Measurements from ENCODE around the gene EXT2.

The EXT2 gene

DNA sequence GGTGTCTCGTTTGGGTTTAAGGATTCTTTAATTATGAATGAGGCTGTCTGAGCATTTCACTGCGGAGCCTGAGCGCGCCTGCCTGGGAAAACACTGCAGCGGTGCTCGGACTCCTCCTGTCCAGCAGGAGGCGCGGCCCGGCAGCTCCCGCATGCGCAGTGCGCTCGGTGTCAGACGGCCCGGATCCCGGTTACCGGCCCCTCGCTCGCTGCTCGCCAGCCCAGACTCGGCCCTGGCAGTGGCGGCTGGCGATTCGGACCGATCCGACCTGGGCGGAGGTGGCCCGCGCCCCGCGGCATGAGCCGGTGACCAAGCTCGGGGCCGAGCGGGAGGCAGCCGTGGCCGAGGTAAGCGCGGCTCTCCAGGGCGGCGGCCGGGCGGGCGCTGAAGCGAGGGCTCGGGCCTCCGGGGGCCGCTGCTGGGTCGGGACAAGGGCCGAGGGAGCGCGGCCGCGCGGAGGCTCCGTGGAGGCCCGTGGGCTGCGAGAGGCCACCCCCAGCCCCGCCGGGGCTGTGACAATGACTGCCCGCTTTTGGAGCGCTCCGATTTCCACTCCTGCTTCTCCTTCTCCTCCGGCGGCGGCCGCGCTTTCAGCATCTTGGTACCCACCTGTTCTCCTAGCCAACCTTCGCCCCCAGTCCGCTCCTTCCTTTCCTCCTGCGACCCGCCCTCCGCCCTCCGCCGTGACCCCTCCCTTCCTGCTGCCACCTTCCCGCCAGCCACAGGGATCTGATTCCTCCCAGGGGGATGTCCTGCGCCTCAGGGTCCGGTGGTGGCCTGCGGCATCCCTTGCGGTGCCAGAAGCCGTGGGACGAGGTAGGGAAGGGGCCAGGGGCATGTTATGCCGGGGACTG lies at the start of gene EXT2:
EXT2 (plus strand) TSS at position 173 of the 854 bp plus-strand sequence. CDS start 12,035 bp downstream, outside the sequence.
- peak; percentile 73 to 79 (median 77) for DNase-seq (ENCODE audit: low read depth in 3 of 3)

DNA sequence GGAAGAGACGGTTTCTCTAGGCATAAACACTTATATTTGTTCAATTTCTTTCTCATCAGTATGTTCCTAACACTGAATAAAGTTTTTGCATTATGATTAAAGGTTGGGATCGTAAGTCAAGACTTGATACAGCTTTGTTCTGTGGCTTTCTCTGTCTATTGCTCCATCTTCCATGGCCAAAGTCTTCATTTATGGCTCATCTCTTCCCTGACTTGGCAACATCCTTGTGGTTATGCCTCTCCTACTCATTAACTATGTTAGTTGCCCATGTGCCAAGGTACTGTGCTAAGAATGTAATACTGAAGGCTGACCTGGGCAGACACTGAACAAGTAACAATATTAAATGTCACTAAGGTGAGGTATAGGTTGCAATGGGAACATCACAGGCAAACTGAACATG lies 49.3 kb upstream of the EXT2 start:
- no peak for DNase-seq (ENCODE audit: low read depth in 3 of 3)

DNA sequence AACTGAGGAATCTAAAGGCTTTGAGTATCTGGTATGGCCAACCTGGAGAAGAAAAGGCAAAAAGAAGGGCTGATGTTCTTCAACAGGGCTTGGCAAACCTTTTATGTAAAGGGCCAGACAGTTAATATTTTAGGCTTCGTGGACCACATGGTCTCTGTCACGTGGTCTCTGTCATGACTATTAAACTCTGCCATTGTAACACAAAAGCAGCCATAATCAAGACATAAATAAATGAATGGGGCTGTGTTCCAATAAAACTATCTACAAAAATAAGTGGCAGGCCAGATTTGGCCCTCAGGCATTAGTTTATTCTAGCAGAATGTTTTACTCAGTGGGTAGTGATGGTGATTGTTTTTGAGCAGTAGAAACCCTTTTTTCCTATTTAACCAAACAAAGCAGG lies 48.2 kb upstream of the EXT2 start:
- DNase-seq (ENCODE audit: low read depth in 3 of 3): no peak

DNA sequence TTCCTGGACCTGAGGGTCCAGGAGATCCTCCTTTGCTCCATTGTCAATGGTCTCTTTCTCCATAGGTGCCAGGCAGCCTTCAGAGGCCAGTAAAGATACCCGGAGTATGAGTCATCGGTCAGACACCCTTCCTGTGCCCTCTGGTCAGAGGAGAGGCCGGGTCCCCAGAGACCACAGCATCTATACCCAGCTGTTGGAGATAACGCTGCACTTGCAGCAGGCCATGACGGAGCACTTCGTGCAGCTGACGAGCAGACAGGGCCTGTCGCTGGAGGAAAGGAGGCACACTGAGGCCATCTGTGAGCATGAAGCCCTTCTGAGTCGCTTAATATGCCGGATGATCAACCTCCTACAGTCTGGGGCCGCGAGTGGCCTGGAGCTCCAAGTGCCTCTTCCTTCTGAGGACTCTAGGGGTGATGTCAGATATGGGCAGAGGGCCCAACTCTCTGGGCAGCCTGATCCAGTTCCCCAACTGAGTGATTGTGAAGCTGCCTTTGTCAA lies 47.5 kb upstream of the EXT2 start, which contains the start of gene ACCSL:
ACCSL (plus strand) TSS at position 51 of the 501 bp plus-strand sequence; CDS start at position 107, 56 bp downstream.
- no peak for DNase-seq (ENCODE audit: low read depth in 3 of 3)

DNA sequence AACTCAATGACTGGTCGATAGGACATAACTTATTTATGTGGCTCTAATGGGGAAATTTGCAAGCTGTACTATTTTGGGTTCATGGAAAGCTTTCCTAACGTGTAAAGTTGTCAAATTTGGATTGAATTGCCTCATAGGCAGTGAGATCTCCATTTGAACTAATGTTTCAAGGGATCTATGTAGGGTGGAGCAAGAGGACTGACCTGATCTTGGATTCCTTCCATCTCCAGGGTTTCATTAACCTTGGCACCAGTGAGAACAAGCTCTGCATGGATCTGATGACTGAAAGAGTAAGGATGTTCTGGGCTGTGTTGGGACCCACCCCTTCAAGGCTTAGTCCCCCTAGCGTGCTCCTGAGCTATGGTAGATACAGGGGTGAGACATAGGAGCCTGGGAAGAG lies 45.6 kb upstream of the EXT2 start:
- no peak for DNase-seq (ENCODE audit: low read depth in 3 of 3)

DNA sequence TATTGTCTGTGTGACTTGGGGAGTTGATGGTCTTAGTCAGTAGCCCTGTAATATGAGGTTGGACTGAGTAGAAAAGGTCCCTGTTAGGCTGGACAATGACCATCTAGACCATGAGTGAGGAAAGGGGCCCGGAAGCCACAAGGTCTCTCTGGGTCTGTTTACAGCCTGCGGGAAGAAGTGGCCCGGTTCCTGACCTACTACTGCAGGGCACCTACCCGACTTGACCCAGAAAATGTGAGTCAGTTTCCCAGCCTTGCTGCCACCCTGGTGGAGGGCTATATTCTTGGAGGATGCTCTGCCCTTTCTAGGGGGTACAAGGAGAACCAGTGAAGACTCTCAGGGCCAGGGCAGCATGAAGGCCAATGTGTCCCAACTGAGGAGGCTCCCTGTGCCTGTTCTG lies 44.3 kb upstream of the EXT2 start:
- DNase-seq (ENCODE audit: low read depth in 3 of 3): no peak

DNA sequence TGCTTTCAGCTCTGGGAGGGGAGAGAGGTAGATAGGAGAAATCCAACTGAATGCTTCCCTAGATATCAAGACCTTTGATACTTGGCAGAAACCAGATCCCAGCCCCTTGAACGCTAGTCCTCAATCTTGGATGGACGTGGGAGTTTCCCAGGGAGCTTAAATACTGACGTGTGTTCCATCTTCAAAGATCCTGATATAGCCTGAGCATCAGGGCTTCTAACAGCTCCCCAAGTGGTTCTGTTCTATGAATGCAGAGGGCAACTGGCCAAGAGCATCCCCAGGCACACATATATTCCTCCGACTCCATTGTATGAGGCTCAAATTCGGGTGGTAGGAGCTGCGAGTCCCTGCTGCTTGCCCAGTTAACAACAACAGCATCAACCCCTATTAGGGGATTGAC lies 38.1 kb upstream of the EXT2 start:
- DNase-seq (ENCODE audit: low read depth in 3 of 3): no peak

DNA sequence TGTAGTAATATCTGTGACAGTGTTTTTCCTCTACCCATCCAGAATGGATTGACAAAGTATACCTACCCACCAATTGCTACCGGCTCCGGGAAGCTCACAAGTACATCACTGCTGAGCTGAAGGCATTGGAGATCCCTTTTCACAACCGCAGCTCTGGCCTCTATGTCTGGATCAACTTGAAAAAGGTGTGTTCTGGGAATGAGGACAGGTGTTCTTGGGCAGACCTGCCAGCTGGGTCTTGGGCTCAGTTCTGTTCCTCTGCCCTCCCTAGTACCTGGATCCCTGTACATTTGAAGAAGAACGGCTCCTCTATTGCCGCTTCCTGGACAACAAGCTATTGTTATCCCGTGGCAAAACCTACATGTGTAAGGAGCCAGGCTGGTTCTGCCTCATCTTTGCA lies 37.2 kb upstream of the EXT2 start:
- DNase-seq (ENCODE audit: low read depth in 3 of 3): no peak

DNA sequence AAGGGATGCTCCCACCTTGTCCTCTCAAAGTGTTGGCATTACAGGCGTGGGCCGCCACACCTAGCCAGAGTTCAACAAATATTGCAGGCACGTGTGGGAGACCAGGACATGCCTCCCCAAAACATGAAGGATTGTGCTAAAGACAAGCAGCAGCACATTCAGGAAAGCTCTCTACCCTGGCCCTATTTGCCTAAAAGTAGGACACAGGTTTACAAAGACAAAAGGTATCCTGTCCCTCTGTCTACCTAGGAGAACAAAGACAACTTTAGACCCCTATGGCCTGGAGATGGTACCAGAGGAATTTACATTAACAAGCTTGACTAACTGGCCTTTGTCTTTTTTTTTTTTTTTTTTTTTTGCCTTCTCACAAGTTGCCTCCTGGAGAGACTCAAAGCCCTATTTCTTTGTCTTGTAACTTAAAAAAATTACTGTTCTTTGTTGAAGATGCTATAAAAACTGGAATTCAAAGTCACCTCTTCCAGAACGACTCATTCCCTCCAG lies 30.3 kb upstream of the EXT2 start:
- no peak for DNase-seq (ENCODE audit: low read depth in 3 of 3)

DNA sequence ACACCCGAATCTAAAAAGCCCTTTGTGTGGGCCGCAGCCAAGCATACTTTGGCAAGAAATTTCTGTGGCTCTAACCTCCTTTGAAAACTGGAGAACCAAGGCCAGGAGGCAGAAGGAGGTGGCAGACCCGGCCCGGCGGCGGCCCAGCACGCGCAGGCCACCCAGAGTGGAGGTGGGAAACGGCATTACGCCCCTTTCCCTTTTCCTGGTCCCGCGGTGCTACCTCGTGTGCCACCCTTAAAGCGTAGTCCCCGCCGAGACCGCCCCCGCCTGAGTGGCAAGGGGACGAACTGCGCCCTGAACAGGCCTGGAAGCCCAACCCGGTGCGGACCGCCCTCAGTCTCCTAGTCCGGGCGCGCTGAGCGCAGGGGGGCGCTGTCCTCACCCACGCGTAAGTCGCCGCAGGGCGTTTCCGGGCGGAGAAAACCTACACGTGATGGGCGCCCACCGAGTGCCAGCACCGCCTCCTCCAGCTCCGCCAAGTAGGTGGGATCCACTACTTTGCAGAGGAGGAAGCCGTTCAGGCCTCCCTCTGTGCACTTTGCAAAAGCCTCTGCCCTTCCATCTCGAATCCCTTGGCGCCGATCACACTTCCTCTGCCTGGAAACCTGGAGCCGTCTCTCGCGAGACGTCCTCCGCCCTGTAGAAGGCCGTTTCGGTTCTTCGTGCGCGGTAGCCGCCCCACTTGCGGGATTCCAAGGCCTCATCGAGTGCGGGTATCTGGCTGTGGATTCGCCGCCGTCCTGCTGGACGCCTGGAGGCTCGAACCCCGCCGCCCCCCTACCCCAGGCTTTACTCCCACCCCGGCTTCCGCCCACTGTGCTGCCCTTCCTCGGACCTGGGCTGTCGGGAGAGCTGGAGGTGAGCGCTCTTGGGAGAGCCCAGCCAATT lies 29.4 kb upstream of the EXT2 start, which contains the start of gene ACCS:
ACCS (plus strand) TSS at position 430 of the 891 bp plus-strand sequence. CDS start 1,358 bp downstream, outside the sequence.
- DNase-seq (ENCODE audit: low read depth in 3 of 3): peak; percentile 57 to 72 (median 68)

DNA sequence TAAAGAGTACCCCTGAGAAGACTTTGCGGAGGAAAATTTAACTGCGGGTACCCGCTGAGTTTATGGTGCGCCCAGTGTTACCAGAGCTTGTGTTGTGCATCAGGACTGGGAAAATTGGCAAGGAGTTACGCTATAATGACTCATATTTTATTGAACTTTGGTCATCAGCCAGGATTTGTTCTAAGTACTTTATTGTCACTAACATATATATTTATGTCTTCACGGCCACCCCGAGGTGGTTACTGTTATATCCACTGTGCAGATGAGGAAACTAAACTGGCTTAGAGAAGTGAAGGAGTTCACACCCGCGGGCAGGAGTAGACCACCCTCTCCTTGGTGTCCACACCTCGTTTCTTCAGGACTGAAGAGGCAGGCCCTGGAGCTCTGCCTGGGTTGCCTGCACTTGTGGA lies 28.7 kb upstream of the EXT2 start:
- no peak for DNase-seq (ENCODE audit: low read depth in 3 of 3)

DNA sequence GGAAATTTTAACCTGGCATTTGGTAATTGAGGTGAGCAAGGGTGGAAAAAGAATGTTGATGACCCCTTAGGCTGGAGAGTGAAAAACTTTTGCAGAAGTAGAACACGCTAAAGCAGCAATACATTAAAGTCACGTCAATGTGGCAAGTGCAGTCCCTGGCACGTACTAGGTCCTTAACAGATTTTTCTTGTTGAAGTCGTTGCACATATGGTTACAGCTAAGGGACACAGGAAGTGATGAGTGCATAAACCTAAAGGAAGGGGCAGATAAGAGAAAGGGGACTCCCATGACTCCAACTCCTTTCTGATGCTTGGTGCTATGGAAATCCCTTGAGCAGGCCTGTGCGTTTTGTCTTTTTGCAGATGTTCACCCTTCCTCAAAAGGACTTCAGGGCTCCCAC lies 28.2 kb upstream of the EXT2 start:
- no peak for DNase-seq (ENCODE audit: low read depth in 3 of 3)

DNA sequence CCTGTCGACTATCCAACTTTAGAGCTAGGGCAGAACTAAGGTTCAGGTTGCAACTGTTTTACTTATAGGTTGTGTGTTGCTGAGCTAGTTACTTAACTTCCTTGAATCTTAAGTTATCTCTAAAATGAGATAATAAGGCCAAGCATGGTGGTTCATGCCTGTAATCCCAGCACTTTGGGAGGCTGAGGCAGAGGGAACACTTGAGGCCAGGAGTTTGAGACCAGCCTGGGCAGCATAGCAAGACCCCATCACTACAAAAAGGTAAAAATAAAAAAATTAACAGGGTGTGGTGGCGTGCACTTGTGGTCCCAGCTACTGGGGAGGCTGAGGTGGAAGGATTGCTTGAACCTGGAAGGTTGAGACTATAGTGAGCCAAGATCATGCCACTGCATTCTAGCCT lies 27.3 kb upstream of the EXT2 start:
- DNase-seq (ENCODE audit: low read depth in 3 of 3): no peak

DNA sequence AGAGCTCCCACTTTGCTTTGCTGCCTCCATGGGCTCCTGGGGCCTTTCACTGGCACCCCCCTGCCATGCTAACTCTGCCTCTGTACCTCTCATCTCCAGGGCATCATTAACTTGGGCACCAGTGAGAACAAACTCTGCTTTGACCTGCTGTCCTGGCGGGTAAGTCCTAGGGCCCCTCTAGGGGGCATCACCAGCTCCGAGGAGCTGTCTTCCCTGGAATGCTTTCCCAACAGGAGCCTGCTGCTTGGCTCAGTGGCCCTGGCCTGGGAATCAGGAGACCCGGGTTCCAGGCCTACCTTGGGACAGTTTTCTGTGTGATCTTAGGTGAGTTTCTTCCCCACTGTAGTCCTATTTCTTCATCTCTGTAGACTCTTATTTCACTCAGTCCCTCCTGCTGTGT lies 24.3 kb upstream of the EXT2 start:
- DNase-seq (ENCODE audit: low read depth in 3 of 3): no peak

DNA sequence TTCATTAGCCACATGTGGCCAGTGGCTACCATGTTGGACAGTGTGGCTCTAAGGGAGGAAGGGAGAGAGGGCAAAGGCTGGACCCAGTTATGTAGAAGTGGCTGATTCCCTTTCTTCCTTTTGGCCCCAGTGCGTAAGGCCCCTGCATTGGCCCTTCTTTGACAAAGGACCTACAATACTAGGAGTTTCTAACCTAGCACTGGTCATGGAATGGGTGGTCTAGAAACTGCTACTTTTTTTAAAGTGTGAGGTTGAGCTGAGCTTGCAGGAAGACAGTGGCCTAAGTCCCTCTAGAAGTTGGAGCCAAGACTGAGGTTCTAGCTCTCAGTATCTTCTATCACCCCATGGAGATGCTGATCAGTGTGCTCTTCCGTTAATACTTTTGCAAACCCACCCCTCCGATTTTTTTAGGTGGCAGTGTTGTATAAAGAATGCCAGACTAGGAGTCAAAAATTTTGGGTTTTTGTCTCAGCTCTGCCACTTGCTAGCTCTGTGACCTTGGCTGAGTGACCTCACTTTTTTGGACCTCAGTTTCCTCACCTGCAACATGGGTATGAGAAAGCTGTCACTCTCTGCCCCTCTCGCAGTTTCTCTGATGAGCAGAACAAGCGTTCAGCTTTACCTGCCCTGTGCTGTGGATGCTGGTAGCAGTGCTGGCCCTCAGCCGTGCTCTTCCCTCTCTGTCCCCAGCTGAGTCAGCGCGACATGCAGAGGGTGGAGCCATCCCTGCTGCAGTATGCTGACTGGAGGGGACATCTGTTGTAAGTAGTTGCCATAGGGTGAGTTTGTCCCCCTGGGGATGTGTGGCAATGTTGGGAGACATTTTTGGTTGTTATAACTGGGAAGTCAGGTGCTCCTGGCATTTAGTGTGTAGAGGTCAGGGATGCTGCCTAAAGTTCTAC lies 22.5 kb upstream of the EXT2 start:
- no peak for DNase-seq (ENCODE audit: low read depth in 3 of 3)

DNA sequence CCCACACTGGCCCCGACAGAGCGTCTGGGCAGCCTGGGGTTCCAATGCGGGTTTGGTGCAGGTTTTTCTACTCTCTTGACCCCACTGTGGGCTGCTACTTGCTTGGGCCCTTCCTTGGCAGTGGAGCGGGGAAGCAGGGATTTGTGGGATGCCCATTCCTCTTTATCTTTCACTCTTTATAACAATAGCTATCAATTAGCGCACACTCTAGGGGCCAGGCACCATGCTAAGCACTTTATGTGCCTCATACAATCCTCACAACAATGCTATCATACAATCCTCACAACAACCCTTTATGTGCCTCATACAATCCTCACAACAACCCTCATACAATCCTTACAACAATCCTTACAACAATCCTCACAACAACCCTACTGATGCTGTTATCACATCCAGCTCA lies 16.7 kb upstream of the EXT2 start:
- no peak for DNase-seq (ENCODE audit: low read depth in 3 of 3)

DNA sequence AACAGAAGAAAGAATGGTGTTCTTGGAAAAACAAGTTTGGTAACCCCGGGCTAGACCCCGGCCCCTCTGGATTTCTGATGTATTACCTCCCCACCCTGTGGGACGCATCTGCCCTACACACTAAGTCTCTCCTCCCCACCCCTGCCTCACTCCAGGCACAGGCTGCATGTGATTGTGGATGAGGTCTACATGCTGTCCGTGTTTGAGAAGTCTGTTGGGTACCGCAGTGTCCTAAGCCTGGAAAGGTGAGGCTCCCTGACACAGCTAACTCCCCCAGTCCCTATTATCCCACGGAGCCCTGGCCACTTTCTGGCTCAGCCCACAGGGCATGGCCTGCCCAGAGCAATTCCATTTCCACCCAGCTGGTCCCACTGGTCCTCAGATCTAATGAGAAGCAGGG lies 16.1 kb upstream of the EXT2 start:
- no peak for DNase-seq (ENCODE audit: low read depth in 3 of 3)

DNA sequence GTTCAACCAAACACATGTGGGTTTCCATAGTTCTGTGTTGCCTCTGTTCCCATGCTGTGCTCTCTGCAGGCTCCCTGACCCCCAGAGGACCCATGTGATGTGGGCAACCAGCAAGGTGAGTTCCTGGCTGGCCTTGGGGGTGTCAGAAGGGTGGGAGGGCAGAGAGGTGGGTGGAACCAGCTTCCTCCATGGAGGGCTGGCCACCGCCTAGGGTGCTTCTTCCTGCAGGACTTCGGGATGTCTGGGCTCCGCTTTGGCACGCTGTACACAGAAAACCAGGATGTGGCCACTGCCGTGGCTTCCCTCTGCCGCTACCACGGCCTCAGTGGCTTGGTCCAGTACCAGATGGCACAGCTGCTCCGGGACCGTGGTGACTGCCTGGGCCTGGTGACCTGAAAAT lies 14.5 kb upstream of the EXT2 start:
- DNase-seq (ENCODE audit: low read depth in 3 of 3): no peak

DNA sequence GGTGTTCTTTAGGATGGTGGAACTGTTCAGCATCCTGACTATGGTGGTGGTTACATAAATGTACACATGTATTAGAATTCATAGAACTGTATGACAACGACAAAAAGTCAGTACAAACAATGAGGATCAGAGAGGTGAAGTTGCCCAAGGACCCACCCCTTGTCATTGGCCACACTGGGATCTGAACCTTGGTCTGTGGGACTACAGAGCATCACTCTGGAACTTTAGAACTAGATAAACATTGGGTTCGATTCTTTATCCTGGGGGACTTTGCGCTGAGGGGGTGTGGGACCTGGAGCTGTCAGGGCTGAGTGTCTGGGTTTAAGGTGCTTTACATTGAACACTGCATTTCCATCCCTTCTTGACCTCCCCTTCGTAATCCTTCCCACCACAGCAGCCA lies 12.8 kb upstream of the EXT2 start:
- DNase-seq (ENCODE audit: low read depth in 3 of 3): no peak

DNA sequence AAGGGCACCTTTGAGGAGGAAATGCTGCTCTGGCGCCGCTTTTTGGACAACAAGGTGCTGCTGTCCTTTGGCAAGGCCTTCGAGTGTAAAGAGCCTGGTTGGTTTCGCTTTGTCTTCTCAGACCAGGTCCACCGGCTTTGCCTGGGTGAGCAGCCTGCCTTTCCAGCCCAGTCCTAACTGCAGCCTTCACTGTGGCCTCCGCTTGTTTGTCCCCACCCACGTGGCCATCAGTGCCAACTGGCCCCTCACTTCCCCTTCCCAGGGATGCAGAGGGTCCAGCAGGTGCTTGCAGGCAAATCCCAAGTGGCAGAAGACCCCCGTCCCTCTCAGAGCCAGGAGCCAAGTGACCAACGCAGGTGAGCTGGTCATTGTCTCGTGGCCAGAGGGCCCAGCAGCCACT lies 12.0 kb upstream of the EXT2 start:
- no peak for DNase-seq (ENCODE audit: low read depth in 3 of 3)

DNA sequence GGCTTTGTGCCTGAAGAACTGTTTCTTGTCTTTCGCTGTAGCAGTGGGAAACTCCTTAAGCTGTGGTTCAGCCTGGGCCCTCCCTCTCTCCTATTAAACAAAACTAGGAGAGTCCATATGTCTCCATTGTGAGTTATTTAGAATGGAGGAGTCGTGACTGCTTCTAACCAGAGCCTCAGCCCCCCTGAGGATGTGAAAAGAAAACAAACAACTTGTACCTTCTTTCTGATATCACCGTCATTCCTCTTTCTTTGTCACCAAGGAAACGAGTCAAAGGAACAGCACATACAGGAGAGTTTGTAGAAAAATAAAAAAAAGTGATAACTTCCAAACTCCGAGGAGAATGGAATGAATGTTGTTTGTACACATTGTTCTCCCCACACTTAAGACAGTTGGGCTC lies 11.6 kb upstream of the EXT2 start:
- DNase-seq (ENCODE audit: low read depth in 3 of 3): no peak
